Caco-2 (cell line): ENCODE results near the gene DRAM1. TPM values are rescaled to one million over a fixed set of nuclear protein-coding genes. Genes with fewer than 3 reads are reported as not detected.

Experiments used
- BruUV-seq: library from RNA; stranded (reverse); fragments of 400-500 nt; replicated peaks from 2 replicates; lab custom pipeline; 2021; lab: Mats Ljungman, UMichigan
- CTCF ChIA-PET: fragments of 300-600 bp; sonication (Branson Sonifier 250); formaldehyde crosslinking; loops from one replicate; lab custom pipeline; 2022; ENCODE audit warnings: antibody characterized with exemption; lab: Charles Lee
- POLR2A ChIA-PET: fragments of 300-600 bp; sonication (Branson Sonifier 250); formaldehyde crosslinking; loops from one replicate; lab custom pipeline; 2022; ENCODE audit warnings: antibody characterized with exemption; lab: Charles Lee
- DNase-seq, 2 experiments: peaks; one replicate each; pipeline versions ENCODE4 v3.0.0 to v3.0.0-alpha.2; 2020 to 2022
- H3K27me3 ChIP-seq: replicated peaks from 2 replicates; pipeline ENCODE4 v1.6.0; 2011; ENCODE audit warnings: low read length; ENCODE audit not compliant: control insufficient read depth, insufficient read depth
- H3K36me3 ChIP-seq: 2 replicates; pipeline ENCODE4 v1.5.1; 2011; ENCODE audit warnings: low read length; ENCODE audit not compliant: control insufficient read depth, insufficient read depth
- H3K4me1 ChIP-seq: fragments of 250-450 bp; sonication (Bioruptor Pico); 2 replicates; pipeline ENCODE4 v1.5.1; 2020; ENCODE audit warnings: mild to moderate bottlenecking
- H3K4me3 ChIP-seq: 2 replicates; pipeline ENCODE4 v1.5.1; 2011; ENCODE audit warnings: low read depth, mild to moderate bottlenecking, control low read depth, low read length
- H3K9me3 ChIP-seq: fragments of 250-450 bp; sonication (Bioruptor Pico); 2 replicates; pipeline ENCODE4 v1.5.1; 2020; ENCODE audit warnings: mild to moderate bottlenecking, moderate library complexity
- H3K27ac Mint-ChIP-seq: one replicate; pipeline ENCODE4 v1.8.0; 2022; ENCODE audit warnings: mixed read lengths; ENCODE audit not compliant: unreplicated experiment
- H3K27me3 Mint-ChIP-seq: one replicate; pipeline ENCODE4 v1.8.0; 2022; ENCODE audit warnings: mixed read lengths; ENCODE audit not compliant: insufficient read depth, unreplicated experiment
- H3K36me3 Mint-ChIP-seq: one replicate; pipeline ENCODE4 v1.8.0; 2022; ENCODE audit warnings: mild to moderate bottlenecking, mixed read lengths; ENCODE audit not compliant: insufficient read depth, unreplicated experiment
- H3K4me1 Mint-ChIP-seq: one replicate; pipeline ENCODE4 v1.8.0; 2022; ENCODE audit warnings: low read depth, mixed read lengths; ENCODE audit not compliant: unreplicated experiment
- H3K4me3 Mint-ChIP-seq: one replicate; pipeline ENCODE4 v1.8.0; 2022; ENCODE audit warnings: mild to moderate bottlenecking, moderate library complexity, mixed read lengths; ENCODE audit not compliant: unreplicated experiment
- H3K9me3 Mint-ChIP-seq: one replicate; pipeline ENCODE4 v1.8.0; 2022; ENCODE audit warnings: mixed read lengths; ENCODE audit not compliant: unreplicated experiment
- intact Hi-C: fragments of 100-400 bp; cut with micrococcal nuclease; formaldehyde crosslinking; loops from one replicate; pipeline ENCODE4 v1.10.0; 2022; ENCODE audit not compliant: unreplicated experiment
- total RNA-seq: library from RNA; stranded (reverse); gene quantifications from 2 replicates; pipeline ENCODE4 v1.2.3, GENCODE V29; 2022
- TF ChIP-seq, protein P1 (sequence below), 2 experiments: fragments of 200-600 bp in 1 of 2; IDR thresholded peaks; 1 replicate in 1 of 2; 2 replicates in 1 of 2; pipeline versions ENCODE4 v1.5.1 to v1.8.0; 2011 to 2022; ENCODE audit warnings: antibody characterized with exemption in 1 of 2, control low read depth in 1 of 2, inconsistent platforms in 1 of 2, low read depth in 1 of 2, low read length in 1 of 2, mild to moderate bottlenecking in 1 of 2, moderate library complexity in 1 of 2; ENCODE audit not compliant: insufficient read depth in 1 of 2, severe bottlenecking in 1 of 2, unreplicated experiment in 1 of 2

The DRAM1 gene
- total RNA-seq, 1 experiment from 2014 or later = 46.4 TPM

GRCh38 chr12:101906226-101906625 lies 28.8 kb downstream of the DRAM1 start:
- H3K27me3 Mint-ChIP-seq = no peaks in the 10 kb centered on the region
- TF ChIP-seq, protein P1, sequence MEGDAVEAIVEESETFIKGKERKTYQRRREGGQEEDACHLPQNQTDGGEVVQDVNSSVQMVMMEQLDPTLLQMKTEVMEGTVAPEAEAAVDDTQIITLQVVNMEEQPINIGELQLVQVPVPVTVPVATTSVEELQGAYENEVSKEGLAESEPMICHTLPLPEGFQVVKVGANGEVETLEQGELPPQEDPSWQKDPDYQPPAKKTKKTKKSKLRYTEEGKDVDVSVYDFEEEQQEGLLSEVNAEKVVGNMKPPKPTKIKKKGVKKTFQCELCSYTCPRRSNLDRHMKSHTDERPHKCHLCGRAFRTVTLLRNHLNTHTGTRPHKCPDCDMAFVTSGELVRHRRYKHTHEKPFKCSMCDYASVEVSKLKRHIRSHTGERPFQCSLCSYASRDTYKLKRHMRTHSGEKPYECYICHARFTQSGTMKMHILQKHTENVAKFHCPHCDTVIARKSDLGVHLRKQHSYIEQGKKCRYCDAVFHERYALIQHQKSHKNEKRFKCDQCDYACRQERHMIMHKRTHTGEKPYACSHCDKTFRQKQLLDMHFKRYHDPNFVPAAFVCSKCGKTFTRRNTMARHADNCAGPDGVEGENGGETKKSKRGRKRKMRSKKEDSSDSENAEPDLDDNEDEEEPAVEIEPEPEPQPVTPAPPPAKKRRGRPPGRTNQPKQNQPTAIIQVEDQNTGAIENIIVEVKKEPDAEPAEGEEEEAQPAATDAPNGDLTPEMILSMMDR (IDR thresholded peaks at IDR 0.05; ENCODE audit: insufficient read depth in 1 of 2, low read depth in 1 of 2, low read length in 1 of 2, severe bottlenecking in 1 of 2, unreplicated experiment in 1 of 2) = no peak
- intact Hi-C loops = no loop called here
- peaks cover 14% of the 10 kb centered on the region for H3K4me1 Mint-ChIP-seq
- no peak for DNase-seq
- H3K9me3 Mint-ChIP-seq = no peaks in the 10 kb centered on the region
- H3K4me3 ChIP-seq = no peak overlapping the region
- no peak overlapping the region for H3K4me3 Mint-ChIP-seq
- no peaks in the 10 kb centered on the region for H3K27me3 ChIP-seq
- H3K27ac Mint-ChIP-seq = no peak overlapping the region
- ChIA-PET CTCF (no interaction called here), POLR2A (interaction anchor here (0.6 kb wide), 1 partner anchor 11 kb away, joined by 3 read pairs; no protein-coding TSS in a partner anchor)
- H3K36me3 ChIP-seq = no peaks in the 10 kb centered on the region; the same call in 1 of the 2 replicates
- no peaks in the 10 kb centered on the region for H3K9me3 ChIP-seq
- H3K36me3 Mint-ChIP-seq = peaks cover 52% of the 10 kb centered on the region
- no TSS peak for BruUV-seq
- H3K4me1 ChIP-seq = peaks cover 23% of the 10 kb centered on the region

DNA sequence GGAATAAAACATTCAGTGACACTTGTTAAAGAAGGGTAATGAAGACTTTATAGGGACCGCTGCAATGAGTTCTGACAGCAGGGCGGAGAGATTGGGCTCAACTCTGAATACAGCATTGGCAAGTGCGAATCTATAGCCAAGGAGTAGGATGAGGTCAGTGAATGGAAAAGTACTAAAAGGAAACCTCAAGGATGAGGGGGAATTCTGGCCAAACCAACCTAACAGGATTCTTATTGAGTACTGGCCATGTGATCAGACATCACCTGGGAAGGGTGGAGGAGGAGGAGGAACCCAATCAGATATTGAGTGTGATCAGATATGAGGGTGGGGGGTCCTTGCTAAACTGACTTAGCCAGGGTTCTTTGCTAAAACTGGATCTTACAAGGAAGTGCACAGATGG lies 31.0 kb downstream of the DRAM1 start:
- Mint-ChIP-seq H3K27ac (peak overlapping the region; percentile 93), H3K4me1 (peaks cover 14% of the 10 kb centered on the region), H3K36me3 (peaks cover 33% of the 10 kb centered on the region), H3K27me3 (no peaks in the 10 kb centered on the region), H3K9me3 (no peaks in the 10 kb centered on the region), H3K4me3 (peak overlapping the region; percentile 53)
- POLR2A ChIA-PET = interaction anchor here (0.5 to 0.6 kb wide), 2 partner anchors 251 to 787 kb away, joined by 3 to 10 read pairs; no protein-coding TSS in a partner anchor
- Histone ChIP-seq H3K4me1 (peaks cover 23% of the 10 kb centered on the region), H3K9me3 (no peaks in the 10 kb centered on the region), H3K4me3 (no peak overlapping the region), H3K27me3 (no peaks in the 10 kb centered on the region), H3K36me3 (no peaks in the 10 kb centered on the region; the same call in 1 of the 2 replicates)
- intact Hi-C loops = loop anchor here (1.0 kb wide), 1 partner anchor 30 kb away; no protein-coding TSS in a partner anchor
- peak; percentile 56 to 72 for DNase-seq
- CTCF ChIA-PET = no interaction called here
- TF ChIP-seq, protein P1 (IDR thresholded peaks at IDR 0.05; ENCODE audit: insufficient read depth in 1 of 2, low read depth in 1 of 2, low read length in 1 of 2, severe bottlenecking in 1 of 2, unreplicated experiment in 1 of 2) = no peak
- BruUV-seq = no TSS peak

- no TSS peak for BruUV-seq
- H3K27me3 ChIP-seq = no peaks in the 10 kb centered on the region
- Mint-ChIP-seq H3K9me3 (no peaks in the 10 kb centered on the region), H3K4me3 (no peak overlapping the region), H3K36me3 (peaks cover 26% of the 10 kb centered on the region), H3K4me1 (peaks cover 14% of the 10 kb centered on the region), H3K27me3 (no peaks in the 10 kb centered on the region), H3K27ac (peak overlapping the region; percentile 93)
- CTCF ChIA-PET = no interaction called here
- TF ChIP-seq, protein P1 (IDR thresholded peaks at IDR 0.05; ENCODE audit: insufficient read depth in 1 of 2, low read depth in 1 of 2, low read length in 1 of 2, severe bottlenecking in 1 of 2, unreplicated experiment in 1 of 2) = no peak
- no peaks in the 10 kb centered on the region for H3K9me3 ChIP-seq
- intact Hi-C loops = no loop called here
- POLR2A ChIA-PET = no interaction called here
- no peak for DNase-seq
- H3K4me1 ChIP-seq = peaks cover 23% of the 10 kb centered on the region
- no peak overlapping the region for H3K4me3 ChIP-seq
- H3K36me3 ChIP-seq = no peaks in the 10 kb centered on the region; the same call in 1 of the 2 replicates
These were observed 32.3 kb downstream of the DRAM1 start for GRCh38 chr12:101909646-101910045.
